Hepatocyte (in vitro differentiated cells): Measurements from ENCODE around the gene MEAF6. TPM values are rescaled to one million over a fixed set of nuclear protein-coding genes. Genes with fewer than 3 reads are reported as not detected.

ENCODE experiments used
- DNase-seq: peaks from one replicate; pipeline ENCODE4 v3.0.0-alpha.2; 2016; ENCODE audit warnings: low spot score
- H2AFZ ChIP-seq: fragments of 200-600 bp; sonication (generic); 2 replicates; pipeline ENCODE4 v1.6.0; 2016; ENCODE audit warnings: antibody characterized with exemption, mild to moderate bottlenecking
- H3K27ac ChIP-seq: fragments of 200-600 bp; sonication (generic); 2 replicates; pipeline ENCODE4 v1.5.1; 2016; ENCODE audit warnings: mild to moderate bottlenecking
- H3K27me3 ChIP-seq: fragments of 200-600 bp; sonication (generic); 2 replicates; pipeline ENCODE4 v1.6.1; 2016
- H3K36me3 ChIP-seq: fragments of 200-600 bp; sonication (generic); replicated peaks from 2 replicates; pipeline ENCODE4 v1.5.1; 2016; ENCODE audit warnings: low read depth; ENCODE audit not compliant: insufficient read depth
- H3K4me1 ChIP-seq: fragments of 200-600 bp; sonication (generic); 2 replicates; pipeline ENCODE4 v1.5.1; 2016; ENCODE audit warnings: mild to moderate bottlenecking, moderate library complexity; ENCODE audit not compliant: insufficient read depth
- H3K4me2 ChIP-seq: fragments of 200-600 bp; sonication (generic); 2 replicates; pipeline ENCODE4 v1.6.0; 2016
- H3K4me3 ChIP-seq: fragments of 200-600 bp; sonication (generic); 2 replicates; pipeline ENCODE4 v1.5.1; 2016; ENCODE audit warnings: mild to moderate bottlenecking
- H3K79me2 ChIP-seq: fragments of 200-600 bp; sonication (generic); 2 replicates; pipeline ENCODE4 v1.6.0; 2017; ENCODE audit warnings: mild to moderate bottlenecking
- H3K9me2 ChIP-seq: fragments of 200-600 bp; sonication (generic); replicated peaks from 2 replicates; pipeline ENCODE4 v1.6.0; 2017; ENCODE audit warnings: mild to moderate bottlenecking; ENCODE audit not compliant: insufficient read depth
- H3K9me3 ChIP-seq: fragments of 200-600 bp; sonication (generic); 2 replicates; pipeline ENCODE4 v1.5.1; 2016; ENCODE audit warnings: low read depth, mild to moderate bottlenecking
- H4K20me1 ChIP-seq: fragments of 200-600 bp; sonication (generic); 2 replicates; pipeline ENCODE4 v1.6.0; 2016; ENCODE audit warnings: mild to moderate bottlenecking; ENCODE audit not compliant: insufficient read depth, poor library complexity, severe bottlenecking
- EZH2 ChIP-seq: fragments of 200-600 bp; sonication (generic); IDR thresholded peaks from 2 replicates; pipeline ENCODE4 v1.6.1; 2016; ENCODE audit warnings: antibody characterized with exemption, mild to moderate bottlenecking, borderline replicate concordance
- EZH2phosphoT487 ChIP-seq: fragments of 200-600 bp; sonication (generic); IDR thresholded peaks from one replicate; pipeline ENCODE4 v1.6.1; 2018; ENCODE audit warnings: antibody characterized with exemption, mild to moderate bottlenecking, low read depth, moderate library complexity; ENCODE audit not compliant: unreplicated experiment, severe bottlenecking
- WGBS: methylation state at CpG from one replicate; pipeline ENCODE4 v1.1.6; 2016; ENCODE audit warnings: low lambda C conversion rate; ENCODE audit errors: missing lambda C conversion rate; 5-methylcytosine and 5-hydroxymethylcytosine counted together
- polyA plus RNA-seq: library from polyadenylated mRNA; unstranded; fragments of >200 nt; fragmentation: Nextera tagmentation; extraction: Ambion mirVana; gene quantifications from 2 replicates; pipeline ENCODE4 v1.2.1, GENCODE V29; 2016
- total RNA-seq: library from RNA; depleted of rRNA; stranded (reverse); fragments of >200 nt; gene quantifications from 2 replicates; pipeline ENCODE4 v1.2.3, GENCODE V29; 2014
- TF ChIP-seq, protein P1 (sequence below): fragments of 200-600 bp; sonication (generic); IDR thresholded peaks from 2 replicates; pipeline ENCODE4 v1.5.1; 2016; ENCODE audit warnings: antibody characterized with exemption, mild to moderate bottlenecking; ENCODE audit not compliant: poor library complexity

MEAF6 gene
- total and polyA plus RNA-seq, 2 experiments from 2014 or later, result 46.5 to 74.7 TPM

DNA sequence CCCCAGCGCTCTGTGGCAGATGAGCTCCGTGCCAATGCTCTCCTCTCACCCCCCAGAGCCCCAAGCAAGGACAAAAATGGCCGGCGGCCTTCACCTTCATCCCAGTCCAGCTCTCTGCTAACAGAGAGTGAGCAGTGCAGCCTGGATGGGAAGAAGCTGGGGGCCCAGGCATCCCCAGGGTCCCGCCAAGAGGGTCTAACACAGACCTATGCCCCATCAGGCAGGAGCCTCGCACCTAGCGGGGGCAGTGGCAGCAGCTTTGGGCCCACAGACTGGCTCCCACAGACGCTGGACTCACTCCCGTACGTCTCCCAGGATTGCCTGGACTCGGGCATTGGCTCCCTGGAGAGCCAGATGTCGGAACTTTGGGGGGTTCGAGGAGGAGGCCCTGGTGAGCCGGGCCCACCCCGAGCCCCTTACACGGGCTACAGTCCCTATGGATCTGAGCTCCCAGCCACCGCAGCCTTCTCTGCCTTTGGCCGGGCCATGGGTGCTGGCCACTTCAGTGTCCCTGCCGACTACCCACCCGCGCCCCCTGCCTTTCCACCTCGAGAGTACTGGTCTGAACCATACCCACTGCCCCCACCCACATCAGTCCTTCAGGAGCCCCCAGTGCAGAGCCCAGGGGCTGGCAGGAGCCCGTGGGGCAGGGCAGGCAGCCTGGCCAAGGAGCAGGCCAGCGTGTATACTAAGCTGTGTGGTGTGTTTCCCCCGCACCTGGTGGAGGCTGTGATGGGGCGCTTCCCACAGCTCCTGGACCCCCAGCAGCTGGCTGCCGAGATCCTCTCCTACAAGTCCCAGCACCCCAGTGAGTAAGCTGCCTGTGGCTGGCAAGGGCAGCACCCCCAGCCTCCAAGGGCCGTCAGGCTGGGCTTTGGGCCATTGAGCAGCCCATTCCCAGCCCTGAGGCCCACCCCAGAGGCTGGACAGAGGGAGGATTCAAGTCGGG, 31.5 kb downstream of the MEAF6 start:
- no peaks in the 10 kb centered on the region for H3K36me3 ChIP-seq

DNA sequence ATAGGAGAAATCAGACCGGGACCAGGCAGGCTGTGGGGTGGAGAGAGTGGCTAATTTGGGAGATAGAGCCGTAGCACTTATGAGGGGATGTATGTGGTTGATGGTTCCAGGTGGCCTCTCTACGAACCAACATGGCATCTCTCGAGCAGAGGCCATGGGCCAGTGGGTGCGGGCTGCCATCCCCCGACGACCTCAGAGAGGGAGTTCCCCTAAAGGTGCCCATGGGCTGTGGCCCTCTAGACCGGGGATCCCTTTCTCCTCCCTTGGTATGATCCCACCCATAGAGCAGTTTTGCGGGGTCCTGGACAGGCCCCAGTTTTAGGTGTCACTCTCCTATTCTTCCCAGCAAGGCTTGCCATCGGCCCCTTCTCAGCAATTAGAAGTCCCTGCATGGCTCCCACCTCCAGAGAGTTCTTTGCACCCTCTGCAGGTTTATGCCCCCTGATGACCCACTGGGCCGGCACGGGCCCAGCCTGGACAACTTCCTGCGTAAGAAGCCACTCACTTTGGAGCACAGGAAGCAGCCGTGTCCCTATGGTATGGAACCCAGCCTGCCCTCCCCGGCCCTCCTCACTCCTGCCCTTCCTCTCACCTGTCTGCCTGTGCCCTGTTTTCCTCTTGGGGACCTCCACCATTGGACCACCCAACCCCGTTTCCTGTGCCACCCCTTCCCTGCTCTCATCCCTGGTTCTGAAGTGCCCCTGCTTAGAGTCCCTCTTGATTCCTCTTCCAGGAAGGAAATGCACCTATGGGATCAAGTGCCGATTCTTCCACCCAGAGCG, 32.4 kb downstream of the MEAF6 start:
- peaks cover 29% of the 10 kb centered on the region for H3K4me1 ChIP-seq
- no peaks in the 10 kb centered on the region for H3K9me2 ChIP-seq
- H3K27ac ChIP-seq, result no peak overlapping the region
- peaks cover 27% of the 10 kb centered on the region for H3K79me2 ChIP-seq
- no peak overlapping the region for H2AFZ ChIP-seq
- DNase-seq, result no peak
- 96% methylated on average over 18 of the region's 18 CpGs for WGBS
- no peaks in the 10 kb centered on the region for H3K9me3 ChIP-seq
- no peak overlapping the region for H3K4me2 ChIP-seq
- no peak overlapping the region for H3K4me3 ChIP-seq
- no peaks in the 10 kb centered on the region for H3K27me3 ChIP-seq
- TF ChIP-seq EZH2phosphoT487 (no peak), EZH2 (no peak)
- TF ChIP-seq, protein P1, sequence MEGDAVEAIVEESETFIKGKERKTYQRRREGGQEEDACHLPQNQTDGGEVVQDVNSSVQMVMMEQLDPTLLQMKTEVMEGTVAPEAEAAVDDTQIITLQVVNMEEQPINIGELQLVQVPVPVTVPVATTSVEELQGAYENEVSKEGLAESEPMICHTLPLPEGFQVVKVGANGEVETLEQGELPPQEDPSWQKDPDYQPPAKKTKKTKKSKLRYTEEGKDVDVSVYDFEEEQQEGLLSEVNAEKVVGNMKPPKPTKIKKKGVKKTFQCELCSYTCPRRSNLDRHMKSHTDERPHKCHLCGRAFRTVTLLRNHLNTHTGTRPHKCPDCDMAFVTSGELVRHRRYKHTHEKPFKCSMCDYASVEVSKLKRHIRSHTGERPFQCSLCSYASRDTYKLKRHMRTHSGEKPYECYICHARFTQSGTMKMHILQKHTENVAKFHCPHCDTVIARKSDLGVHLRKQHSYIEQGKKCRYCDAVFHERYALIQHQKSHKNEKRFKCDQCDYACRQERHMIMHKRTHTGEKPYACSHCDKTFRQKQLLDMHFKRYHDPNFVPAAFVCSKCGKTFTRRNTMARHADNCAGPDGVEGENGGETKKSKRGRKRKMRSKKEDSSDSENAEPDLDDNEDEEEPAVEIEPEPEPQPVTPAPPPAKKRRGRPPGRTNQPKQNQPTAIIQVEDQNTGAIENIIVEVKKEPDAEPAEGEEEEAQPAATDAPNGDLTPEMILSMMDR, result no peak
- no peaks in the 10 kb centered on the region for H3K36me3 ChIP-seq
- H4K20me1 ChIP-seq, result no peaks in the 10 kb centered on the region

More for the DNA sequence above, 31.5 kb downstream of the MEAF6 start:
- DNase-seq, result no peak
- H2AFZ ChIP-seq, result no peak overlapping the region
- no peak overlapping the region for H3K27ac ChIP-seq
- H3K9me2 ChIP-seq, result no peaks in the 10 kb centered on the region
- H3K4me1 ChIP-seq, result peaks cover 23% of the 10 kb centered on the region
- no peaks in the 10 kb centered on the region for H4K20me1 ChIP-seq
- H3K27me3 ChIP-seq, result no peaks in the 10 kb centered on the region
- no peak for TF ChIP-seq EZH2
- no peak for TF ChIP-seq EZH2phosphoT487
- TF ChIP-seq, protein P1, result no peak
- no peak overlapping the region for H3K4me2 ChIP-seq
- WGBS, result 96% methylated on average over 29 of the region's 29 CpGs
- no peaks in the 10 kb centered on the region for H3K9me3 ChIP-seq
- H3K79me2 ChIP-seq, result peaks cover 22% of the 10 kb centered on the region
- no peak overlapping the region for H3K4me3 ChIP-seq

DNA sequence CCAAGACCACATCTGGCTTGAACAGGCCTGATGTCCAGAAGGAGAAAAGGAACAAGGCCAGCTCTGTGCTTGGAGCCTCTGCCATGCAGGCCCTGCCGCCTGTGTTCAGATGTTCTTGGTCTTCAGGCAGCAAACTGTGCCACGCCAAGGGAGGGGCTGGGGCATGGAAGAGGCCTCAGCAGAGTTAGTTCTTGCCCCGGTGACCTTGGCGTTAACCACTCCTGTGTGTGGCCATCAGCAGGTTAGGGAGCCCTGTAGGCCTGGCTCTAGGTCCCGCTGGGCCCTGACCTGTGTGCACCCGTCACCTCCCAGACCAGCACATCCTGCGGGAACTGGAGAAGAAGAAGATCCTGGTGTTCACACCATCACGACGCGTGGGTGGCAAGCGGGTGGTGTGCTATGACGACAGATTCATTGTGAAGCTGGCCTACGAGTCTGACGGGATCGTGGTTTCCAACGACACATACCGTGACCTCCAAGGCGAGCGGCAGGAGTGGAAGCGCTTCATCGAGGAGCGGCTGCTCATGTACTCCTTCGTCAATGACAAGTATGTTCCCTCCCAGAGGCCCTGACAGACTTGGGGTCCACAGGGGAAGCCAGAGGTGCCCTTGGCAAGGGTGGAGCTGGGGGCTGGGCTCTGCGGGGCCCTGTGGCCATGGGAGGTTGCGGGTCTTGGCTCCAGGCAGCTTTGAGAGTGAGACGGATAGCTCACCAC, 33.1 kb downstream of the MEAF6 start:
- H3K36me3 ChIP-seq, result no peaks in the 10 kb centered on the region
- no peak overlapping the region for H3K4me2 ChIP-seq
- no peak overlapping the region for H2AFZ ChIP-seq
- TF ChIP-seq EZH2phosphoT487, result no peak
- TF ChIP-seq, protein P1, result no peak
- TF ChIP-seq EZH2, result no peak
- H3K9me2 ChIP-seq, result no peaks in the 10 kb centered on the region
- H3K4me3 ChIP-seq, result no peak overlapping the region
- no peaks in the 10 kb centered on the region for H4K20me1 ChIP-seq
- WGBS, result 93% methylated on average over 26 of the region's 26 CpGs
- no peaks in the 10 kb centered on the region for H3K9me3 ChIP-seq
- H3K4me1 ChIP-seq, result peaks cover 36% of the 10 kb centered on the region
- H3K27ac ChIP-seq, result no peak overlapping the region
- no peaks in the 10 kb centered on the region for H3K27me3 ChIP-seq
- peaks cover 33% of the 10 kb centered on the region for H3K79me2 ChIP-seq
- DNase-seq, result no peak
